PC-9 (cell line): ENCODE data around the gene BRPF3. TPM values are rescaled to one million over a fixed set of nuclear protein-coding genes. Genes with fewer than 3 reads are reported as not detected.

ENCODE experiments used
- BruUV-seq: library from RNA; stranded (reverse); fragments of 400-500 nt; replicated peaks from 2 replicates; lab custom pipeline; 2021; lab: Mats Ljungman, UMichigan
- CTCF ChIA-PET: fragments of 300-600 bp; sonication (Branson Sonifier 250); formaldehyde crosslinking; loops from one replicate; lab custom pipeline; 2022; ENCODE audit warnings: antibody characterized with exemption; lab: Charles Lee
- POLR2A ChIA-PET: fragments of 300-600 bp; sonication (Branson Sonifier 250); formaldehyde crosslinking; loops from one replicate; lab custom pipeline; 2022; ENCODE audit warnings: antibody characterized with exemption; ENCODE audit not compliant: unreplicated experiment; lab: Charles Lee
- DNase-seq, 2 experiments: peaks; one replicate each; pipeline versions ENCODE4 v3.0.0 to v3.0.0-alpha.2; 2015 to 2022; ENCODE audit warnings: mixed read lengths in 1 of 2
- H2AFZ ChIP-seq: fragments of 200-600 bp; sonication (generic); 2 replicates; pipeline ENCODE4 v1.8.1; 2017; ENCODE audit warnings: antibody characterized with exemption
- H3F3A ChIP-seq: fragments of 200-600 bp; sonication (generic); 2 replicates; pipeline ENCODE4 v1.8.1; 2017; ENCODE audit warnings: antibody characterized with exemption, mild to moderate bottlenecking, low read depth; ENCODE audit not compliant: insufficient read depth
- H3K27ac ChIP-seq: fragments of 200-600 bp; sonication (generic); 2 replicates; pipeline ENCODE4 v1.6.1; 2016; ENCODE audit warnings: mixed run types
- H3K27me3 ChIP-seq: fragments of 200-600 bp; sonication (generic); 2 replicates; pipeline ENCODE4 v1.6.1; 2016; ENCODE audit warnings: low read depth, mixed run types; ENCODE audit not compliant: insufficient read depth
- H3K36me3 ChIP-seq: fragments of 200-600 bp; sonication (generic); 2 replicates; pipeline ENCODE4 v1.6.1; 2016; ENCODE audit warnings: low read depth, mixed run types
- H3K4me1 ChIP-seq: fragments of 200-600 bp; sonication (generic); replicated peaks from 2 replicates; pipeline ENCODE4 v1.6.1; 2016; ENCODE audit warnings: mixed run types; ENCODE audit not compliant: insufficient read depth
- H3K4me2 ChIP-seq: fragments of 200-600 bp; sonication (generic); 2 replicates; pipeline ENCODE4 v1.6.1; 2017; ENCODE audit warnings: mixed run types
- H3K4me3 ChIP-seq: fragments of 200-600 bp; sonication (generic); 2 replicates; pipeline ENCODE4 v1.6.1; 2016; ENCODE audit warnings: mixed run types
- H3K79me2 ChIP-seq: fragments of 200-600 bp; sonication (generic); 2 replicates; pipeline ENCODE4 v1.6.1; 2017; ENCODE audit warnings: low read depth, mixed run types
- H3K9me2 ChIP-seq: fragments of 200-600 bp; sonication (generic); 2 replicates; pipeline ENCODE4 v1.8.1; 2017; ENCODE audit warnings: mild to moderate bottlenecking; ENCODE audit not compliant: insufficient read depth
- H3K9me3 ChIP-seq: fragments of 200-600 bp; sonication (generic); 2 replicates; pipeline ENCODE4 v1.8.1; 2016; ENCODE audit warnings: low read depth; ENCODE audit not compliant: insufficient read depth
- H4K20me1 ChIP-seq: fragments of 200-600 bp; sonication (generic); 2 replicates; pipeline ENCODE4 v1.8.1; 2017; ENCODE audit not compliant: insufficient read depth
- CTCF ChIP-seq: fragments of 200-600 bp; sonication (generic); conservative IDR thresholded peaks from 2 replicates; pipeline ENCODE4 v1.6.1; 2017; ENCODE audit warnings: mixed run types, antibody characterized with exemption, mild to moderate bottlenecking, moderate library complexity
- EZH2 ChIP-seq: fragments of 200-600 bp; sonication (generic); IDR thresholded peaks from 2 replicates; pipeline ENCODE4 v1.8.0; 2017; ENCODE audit warnings: antibody characterized with exemption, low read depth
- intact Hi-C: fragments of 100-400 bp; cut with micrococcal nuclease; formaldehyde crosslinking; loops from one replicate; pipeline ENCODE4 v1.10.0; 2022; ENCODE audit not compliant: unreplicated experiment
- total RNA-seq: library from RNA; stranded (reverse); gene quantifications from 2 replicates; pipeline ENCODE4 v1.2.3, GENCODE V29; 2021

BRPF3 gene
- total RNA-seq, 1 experiment from 2014 or later = 32.3 TPM

- no peak overlapping the region for H3K4me3 ChIP-seq
- H3K4me2 ChIP-seq = no peak overlapping the region
- no peaks in the 10 kb centered on the region; the same call in 1 of the 2 replicates for H3K9me3 ChIP-seq
- ChIA-PET POLR2A (no interaction called here), CTCF (no interaction called here)
- no peak overlapping the region for H3K27ac ChIP-seq
- H2AFZ ChIP-seq = no peak overlapping the region
- H3K9me2 ChIP-seq = no peaks in the 10 kb centered on the region
- intact Hi-C loops = no loop called here
- H3F3A ChIP-seq = peaks cover 34% of the 10 kb centered on the region; the same call in 1 of the 2 replicates
- no peak for DNase-seq
- no peaks in the 10 kb centered on the region for H4K20me1 ChIP-seq
- peaks cover 28% of the 10 kb centered on the region for H3K4me1 ChIP-seq
- TF ChIP-seq EZH2 (no peak), CTCF (no peak)
- no TSS peak for BruUV-seq
- H3K36me3 ChIP-seq = 0 out of 2 replicates have a peak, but pooled peaks cover 19% of the 10 kb centered on the region
- no peaks in the 10 kb centered on the region for H3K27me3 ChIP-seq
- no peaks in the 10 kb centered on the region for H3K79me2 ChIP-seq
Measured at GRCh38 chr6:36230371-36230770, 33.8 kb downstream of the BRPF3 start.

GRCh38 chr6:36232172-36232571 lies 35.6 kb downstream of the BRPF3 start:
- Histone ChIP-seq H3K27ac (no peak overlapping the region), H3K27me3 (no peaks in the 10 kb centered on the region), H3K9me3 (no peaks in the 10 kb centered on the region; the same call in 1 of the 2 replicates), H3K9me2 (no peaks in the 10 kb centered on the region), H3K4me2 (no peak overlapping the region), H2AFZ (no peak overlapping the region), H3K79me2 (no peaks in the 10 kb centered on the region), H4K20me1 (no peaks in the 10 kb centered on the region), H3K4me1 (peaks cover 10% of the 10 kb centered on the region), H3F3A (peaks cover 17% of the 10 kb centered on the region; the same call in 1 of the 2 replicates), H3K36me3 (0 out of 2 replicates have a peak, but pooled peaks cover 6% of the 10 kb centered on the region), H3K4me3 (no peak overlapping the region)
- TF ChIP-seq CTCF = no peak
- TF ChIP-seq EZH2 = no peak
- POLR2A ChIA-PET = no interaction called here
- CTCF ChIA-PET = no interaction called here
- no TSS peak for BruUV-seq
- intact Hi-C loops = no loop called here
- no peak for DNase-seq

- ChIA-PET CTCF (no interaction called here), POLR2A (interaction anchor here (0.7 kb wide), 1 partner anchor 537 kb away, joined by 4 read pairs; no protein-coding TSS in a partner anchor)
- no peak for DNase-seq
- H3K9me2 ChIP-seq = no peaks in the 10 kb centered on the region
- no peak overlapping the region for H3K27ac ChIP-seq
- H3K4me2 ChIP-seq = no peak overlapping the region
- no peak overlapping the region for H3K4me3 ChIP-seq
- BruUV-seq = no TSS peak
- H3K9me3 ChIP-seq = no peaks in the 10 kb centered on the region
- no peaks in the 10 kb centered on the region for H3K27me3 ChIP-seq
- intact Hi-C loops = no loop called here
- no peaks in the 10 kb centered on the region for H3K4me1 ChIP-seq
- TF ChIP-seq EZH2 (no peak), CTCF (no peak)
- no peak overlapping the region for H2AFZ ChIP-seq
- peaks cover 10% of the 10 kb centered on the region; the same call in 1 of the 2 replicates for H3F3A ChIP-seq
- H3K79me2 ChIP-seq = no peaks in the 10 kb centered on the region
- no peaks in the 10 kb centered on the region for H3K36me3 ChIP-seq
- no peaks in the 10 kb centered on the region for H4K20me1 ChIP-seq
Measured at GRCh38 chr6:36235309-36235708, 38.8 kb downstream of the BRPF3 start.
